Nephron (organoid): Measurements from ENCODE around the gene CDCA4.

Source experiments
- H3K27ac Mint-ChIP-seq, 3 experiments: 2 replicates each; pipeline ENCODE4 v1.8.0; 2020; ENCODE audit warnings: mixed read lengths in 3 of 3, mild to moderate bottlenecking in 2 of 3, moderate library complexity in 1 of 3
- H3K27me3 Mint-ChIP-seq: 2 replicates; pipeline ENCODE4 v1.8.0; 2021; ENCODE audit warnings: low read depth, mild to moderate bottlenecking, moderate library complexity, mixed read lengths
- H3K36me3 Mint-ChIP-seq: 2 replicates; pipeline ENCODE4 v1.8.0; 2020; ENCODE audit warnings: low read depth, mixed read lengths
- H3K4me1 Mint-ChIP-seq: 2 replicates; pipeline ENCODE4 v1.8.0; 2020; ENCODE audit warnings: mixed read lengths
- H3K4me3 Mint-ChIP-seq, 3 experiments: 2 replicates each; pipeline ENCODE4 v1.8.0; 2020; ENCODE audit warnings: mild to moderate bottlenecking in 3 of 3, mixed read lengths in 3 of 3, moderate library complexity in 2 of 3
- H3K9me3 Mint-ChIP-seq: 2 replicates; pipeline ENCODE4 v1.8.0; 2020; ENCODE audit warnings: mixed read lengths
- TF ChIP-seq, protein P1 (sequence below), 3 experiments: fragments of 200-600 bp; sonication (generic); IDR thresholded peaks; one replicate each; pipeline ENCODE4 v1.5.0; 2021; ENCODE audit warnings: antibody characterized with exemption in 3 of 3; ENCODE audit not compliant: unreplicated experiment in 3 of 3

The CDCA4 gene

DNA sequence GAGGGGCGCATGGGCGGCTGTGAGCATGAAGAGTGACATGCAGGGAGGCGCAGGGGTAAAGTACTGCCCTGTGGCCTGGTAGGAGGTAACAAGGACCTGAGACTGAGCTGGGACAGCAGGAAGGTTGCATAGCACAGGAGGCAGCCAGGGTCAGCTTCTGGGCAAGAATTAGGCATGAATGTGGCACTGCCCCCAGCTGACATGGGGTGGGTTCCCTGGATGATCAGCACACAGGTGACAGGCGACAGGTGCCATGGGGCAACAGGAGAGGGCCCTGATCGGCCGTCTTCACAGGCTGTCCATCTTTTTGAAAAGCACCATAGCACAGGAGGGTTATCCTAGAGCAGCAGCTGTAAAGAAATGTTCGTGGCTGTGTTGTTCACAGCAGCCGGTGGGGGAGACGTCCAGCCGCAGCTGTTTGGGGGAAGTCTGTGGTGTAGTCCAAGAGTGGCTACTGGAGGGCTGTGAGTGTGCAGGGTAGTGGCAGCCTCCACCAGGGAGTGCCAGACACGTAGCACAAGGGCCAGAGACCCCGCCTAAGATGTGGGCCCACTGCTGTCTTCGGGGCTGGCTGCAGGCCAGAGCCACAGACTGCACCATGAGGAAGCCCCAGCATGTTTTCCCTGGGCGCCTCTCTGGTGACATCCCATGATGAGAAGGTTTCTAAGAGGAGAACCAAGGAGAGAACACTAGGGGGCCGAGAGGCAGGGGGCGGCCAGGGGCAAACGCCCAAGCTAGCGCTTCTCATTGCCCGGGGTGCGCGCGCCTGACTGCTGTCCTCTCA is 26.9 kb downstream of the CDCA4 start:
- H3K9me3 Mint-ChIP-seq = no peaks in the 10 kb centered on the region
- H3K27ac Mint-ChIP-seq = peak overlapping the region in 2 of 3 experiments; percentile 48 to 80
- TF ChIP-seq, protein P1, sequence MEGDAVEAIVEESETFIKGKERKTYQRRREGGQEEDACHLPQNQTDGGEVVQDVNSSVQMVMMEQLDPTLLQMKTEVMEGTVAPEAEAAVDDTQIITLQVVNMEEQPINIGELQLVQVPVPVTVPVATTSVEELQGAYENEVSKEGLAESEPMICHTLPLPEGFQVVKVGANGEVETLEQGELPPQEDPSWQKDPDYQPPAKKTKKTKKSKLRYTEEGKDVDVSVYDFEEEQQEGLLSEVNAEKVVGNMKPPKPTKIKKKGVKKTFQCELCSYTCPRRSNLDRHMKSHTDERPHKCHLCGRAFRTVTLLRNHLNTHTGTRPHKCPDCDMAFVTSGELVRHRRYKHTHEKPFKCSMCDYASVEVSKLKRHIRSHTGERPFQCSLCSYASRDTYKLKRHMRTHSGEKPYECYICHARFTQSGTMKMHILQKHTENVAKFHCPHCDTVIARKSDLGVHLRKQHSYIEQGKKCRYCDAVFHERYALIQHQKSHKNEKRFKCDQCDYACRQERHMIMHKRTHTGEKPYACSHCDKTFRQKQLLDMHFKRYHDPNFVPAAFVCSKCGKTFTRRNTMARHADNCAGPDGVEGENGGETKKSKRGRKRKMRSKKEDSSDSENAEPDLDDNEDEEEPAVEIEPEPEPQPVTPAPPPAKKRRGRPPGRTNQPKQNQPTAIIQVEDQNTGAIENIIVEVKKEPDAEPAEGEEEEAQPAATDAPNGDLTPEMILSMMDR (IDR thresholded peaks at IDR 0.05; ENCODE audit: unreplicated experiment in 3 of 3) = no peak
- H3K4me1 Mint-ChIP-seq = peaks cover 25% of the 10 kb centered on the region
- H3K4me3 Mint-ChIP-seq = no peak overlapping the region
- H3K36me3 Mint-ChIP-seq = peaks cover 28% of the 10 kb centered on the region
- H3K27me3 Mint-ChIP-seq = peaks cover under 1% of the 10 kb centered on the region

DNA sequence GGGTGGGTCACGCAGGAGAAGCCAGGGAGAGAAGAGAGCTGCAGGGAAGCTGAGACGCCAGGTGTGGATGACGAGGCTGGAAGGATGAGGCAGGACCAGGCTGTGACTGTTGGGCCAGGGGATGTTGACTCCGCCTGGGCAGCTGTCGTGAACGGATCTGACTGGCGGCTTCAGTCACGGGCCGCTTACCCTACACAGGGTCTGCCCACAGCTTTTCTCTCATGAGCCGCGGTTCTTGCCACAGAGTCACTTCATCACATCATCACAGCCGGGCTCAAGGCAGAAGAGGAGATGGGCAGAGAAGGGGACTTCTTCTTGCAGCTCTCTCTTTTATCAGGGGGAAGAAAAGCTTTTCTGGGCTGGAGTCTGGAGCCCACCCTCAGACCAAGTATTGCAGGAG is 27.6 kb downstream of the CDCA4 start:
- H3K36me3 Mint-ChIP-seq = peaks cover 28% of the 10 kb centered on the region
- peaks cover 2% of the 10 kb centered on the region for H3K27me3 Mint-ChIP-seq
- H3K4me1 Mint-ChIP-seq = peaks cover 25% of the 10 kb centered on the region
- TF ChIP-seq, protein P1 (IDR thresholded peaks at IDR 0.05; ENCODE audit: unreplicated experiment in 3 of 3) = no peak
- no peaks in the 10 kb centered on the region for H3K9me3 Mint-ChIP-seq
- H3K4me3 Mint-ChIP-seq = no peak overlapping the region
- H3K27ac Mint-ChIP-seq = no peak overlapping the region

- TF ChIP-seq, protein P1 (IDR thresholded peaks at IDR 0.05; ENCODE audit: unreplicated experiment in 3 of 3) = no peak
Observed at GRCh38 chr14:104992501-104992900, 28.4 kb downstream of the CDCA4 start.

DNA sequence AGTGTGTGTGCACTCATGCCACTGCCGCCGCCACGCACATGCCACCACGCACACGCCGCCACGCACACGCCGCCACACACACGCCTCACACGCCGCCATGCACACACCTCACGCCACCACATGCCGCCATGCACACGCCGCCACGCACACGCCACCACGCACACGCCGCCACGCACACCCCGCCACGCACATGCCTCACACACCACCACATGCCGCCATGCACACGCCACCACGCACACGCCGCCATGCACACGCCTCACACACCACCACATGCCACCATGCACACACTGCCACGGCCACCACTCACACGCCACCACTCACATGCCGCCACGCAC is 29.0 kb downstream of the CDCA4 start:
- H3K27me3 Mint-ChIP-seq = peaks cover 3% of the 10 kb centered on the region
- peaks cover 23% of the 10 kb centered on the region for H3K36me3 Mint-ChIP-seq
- H3K27ac Mint-ChIP-seq = peak overlapping the region in 1 of 3 experiments; percentile 57
- H3K4me1 Mint-ChIP-seq = peaks cover 27% of the 10 kb centered on the region
- no peaks in the 10 kb centered on the region for H3K9me3 Mint-ChIP-seq
- peak overlapping the region in 1 of 3 experiments; percentile 61 for H3K4me3 Mint-ChIP-seq
- TF ChIP-seq, protein P1 (IDR thresholded peaks at IDR 0.05; ENCODE audit: unreplicated experiment in 3 of 3) = no peak

More at GRCh38 chr14:104992501-104992900, 28.4 kb downstream of the CDCA4 start:
- no peaks in the 10 kb centered on the region for H3K9me3 Mint-ChIP-seq
- peaks cover 3% of the 10 kb centered on the region for H3K27me3 Mint-ChIP-seq
- H3K4me3 Mint-ChIP-seq = no peak overlapping the region
- H3K36me3 Mint-ChIP-seq = peaks cover 28% of the 10 kb centered on the region
- H3K4me1 Mint-ChIP-seq = peaks cover 25% of the 10 kb centered on the region
- H3K27ac Mint-ChIP-seq = no peak overlapping the region

DNA sequence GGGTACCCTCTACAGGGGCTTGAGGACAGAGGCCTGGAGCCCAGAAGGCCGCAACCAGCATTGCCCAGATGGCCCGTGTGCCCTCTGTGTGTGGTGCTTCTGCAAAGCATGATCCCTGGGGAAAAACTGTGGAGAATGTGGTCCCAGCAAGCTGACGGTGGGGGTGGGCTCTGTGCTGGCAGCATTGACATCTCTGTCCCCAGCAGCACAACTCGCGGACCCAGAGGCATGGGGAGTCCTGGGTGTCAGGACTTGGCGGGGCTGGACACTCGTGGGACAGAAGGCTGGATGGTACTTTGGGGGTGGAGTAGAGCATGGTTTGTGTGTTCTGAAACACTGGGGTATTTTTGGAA is 31.0 kb downstream of the CDCA4 start:
- TF ChIP-seq, protein P1 (IDR thresholded peaks at IDR 0.05; ENCODE audit: unreplicated experiment in 3 of 3) = no peak
- H3K9me3 Mint-ChIP-seq = no peaks in the 10 kb centered on the region
- peaks cover 23% of the 10 kb centered on the region for H3K36me3 Mint-ChIP-seq
- H3K4me1 Mint-ChIP-seq = peaks cover 27% of the 10 kb centered on the region
- no peak overlapping the region for H3K27ac Mint-ChIP-seq
- peaks cover 3% of the 10 kb centered on the region for H3K27me3 Mint-ChIP-seq
- H3K4me3 Mint-ChIP-seq = no peak overlapping the region
